Retina (tissue), 1 donor: Measurements from ENCODE around the gene SOD3.

ENCODE experiments used
- DNase-seq: peaks from one replicate; pipeline ENCODE4 v3.0.0-alpha.2; 2016

SOD3 gene

GRCh38 chr4:24775750-24776149 is 19.6 kb upstream of the SOD3 start:
- no peak for DNase-seq

GRCh38 chr4:24777536-24778463 is 17.6 kb upstream of the SOD3 start:
- DNase-seq: no peak

GRCh38 chr4:24778464-24779225 is 16.7 kb upstream of the SOD3 start:
- no peak for DNase-seq

GRCh38 chr4:24780936-24781495 is 14.4 kb upstream of the SOD3 start:
- DNase-seq: no peak

- DNase-seq: no peak
Measured at GRCh38 chr4:24781999-24782745, 13.2 kb upstream of the SOD3 start.

GRCh38 chr4:24783506-24783905 is 11.9 kb upstream of the SOD3 start:
- DNase-seq: no peak

- DNase-seq: no peak
Measured at GRCh38 chr4:24791043-24791442, 4.3 kb upstream of the SOD3 start.

- DNase-seq: no peak
Measured at GRCh38 chr4:24792552-24792951, 2.8 kb upstream of the SOD3 start.

- DNase-seq: no peak
Measured at GRCh38 chr4:24793219-24794005, 2.0 kb upstream of the SOD3 start.

- DNase-seq: no peak
Measured at GRCh38 chr4:24794051-24794450, 1.3 kb upstream of the SOD3 start.

- no peak for DNase-seq
Measured at GRCh38 chr4:24794480-24794879, 893 bp upstream of the SOD3 start.

- no peak for DNase-seq
Measured at GRCh38 chr4:24795666-24796381, 451 bp downstream of the SOD3 start.

- DNase-seq: no peak
Measured at GRCh38 chr4:24796620-24797019, 1.2 kb downstream of the SOD3 start.

GRCh38 chr4:24798036-24798610 is 2.8 kb downstream of the SOD3 start:
- DNase-seq: no peak

- DNase-seq: no peak
Measured at GRCh38 chr4:24799196-24799543, 3.8 kb downstream of the SOD3 start.

GRCh38 chr4:24799544-24800324 is 4.4 kb downstream of the SOD3 start:
- peak; percentile 72 for DNase-seq

- DNase-seq: no peak
Measured at GRCh38 chr4:24800325-24800895, 5.0 kb downstream of the SOD3 start.

- DNase-seq: no peak
Measured at GRCh38 chr4:24801136-24801855, 5.9 kb downstream of the SOD3 start.

- no peak for DNase-seq
Measured at GRCh38 chr4:24802648-24803047, 7.3 kb downstream of the SOD3 start.
